ENCODE measurements around the gene PEX14. TPM values are rescaled to one million over a fixed set of nuclear protein-coding genes. Genes with fewer than 3 reads are reported as not detected.

Gene PEX14
- total RNA-seq, 1 donor from 2014 or later: 31.4 TPM

- Mint-ChIP-seq H3K36me3 (no peaks in the 10 kb centered on the region), H3K27ac (no peak overlapping the region), H3K4me3 (no peak overlapping the region), H3K4me1 (peaks cover 13% of the 10 kb centered on the region), H3K9me3 (no peaks in the 10 kb centered on the region), H3K27me3 (ENCODE audit: low read depth) (peaks cover 25% of the 10 kb centered on the region)
- TF ChIP-seq CTCF (IDR thresholded peaks at IDR 0.05; ENCODE audit: unreplicated experiment): no peak
- DNase-seq (ENCODE audit: low spot score in 2 of 2, unreplicated experiment in 2 of 2): no peak
Measured at GRCh38 chr1:10635992-10636391, 161.2 kb downstream of the PEX14 start.

GRCh38 chr1:10637400-10637799 lies 162.7 kb downstream of the PEX14 start:
- H3K27ac Mint-ChIP-seq: no peak overlapping the region
- no peak for DNase-seq (ENCODE audit: low spot score in 2 of 2, unreplicated experiment in 2 of 2)
- peaks cover 27% of the 10 kb centered on the region for H3K27me3 Mint-ChIP-seq (ENCODE audit: low read depth)
- H3K36me3 Mint-ChIP-seq: no peaks in the 10 kb centered on the region
- TF ChIP-seq CTCF (IDR thresholded peaks at IDR 0.05; ENCODE audit: unreplicated experiment): no peak
- peaks cover 14% of the 10 kb centered on the region for H3K4me1 Mint-ChIP-seq
- H3K9me3 Mint-ChIP-seq: no peaks in the 10 kb centered on the region
- no peak overlapping the region for H3K4me3 Mint-ChIP-seq

- Mint-ChIP-seq H3K27ac (no peak overlapping the region), H3K36me3 (no peaks in the 10 kb centered on the region), H3K4me3 (no peak overlapping the region), H3K4me1 (peaks cover 14% of the 10 kb centered on the region), H3K9me3 (no peaks in the 10 kb centered on the region), H3K27me3 (ENCODE audit: low read depth) (peaks cover 27% of the 10 kb centered on the region)
- TF ChIP-seq CTCF (IDR thresholded peaks at IDR 0.05; ENCODE audit: unreplicated experiment): no peak
- no peak for DNase-seq (ENCODE audit: low spot score in 2 of 2, unreplicated experiment in 2 of 2)
Measured at GRCh38 chr1:10637834-10638558, 163.2 kb downstream of the PEX14 start.

- no peak for DNase-seq (ENCODE audit: low spot score in 2 of 2, unreplicated experiment in 2 of 2)
- Mint-ChIP-seq H3K27ac (no peak overlapping the region), H3K4me1 (peaks cover 14% of the 10 kb centered on the region), H3K4me3 (no peak overlapping the region), H3K27me3 (ENCODE audit: low read depth) (peaks cover 27% of the 10 kb centered on the region), H3K36me3 (no peaks in the 10 kb centered on the region), H3K9me3 (no peaks in the 10 kb centered on the region)
- no peak for TF ChIP-seq CTCF (IDR thresholded peaks at IDR 0.05; ENCODE audit: unreplicated experiment)
Measured at GRCh38 chr1:10638559-10639005, 163.8 kb downstream of the PEX14 start.

- peaks cover 27% of the 10 kb centered on the region for H3K27me3 Mint-ChIP-seq (ENCODE audit: low read depth)
- peak overlapping the region; percentile 33 for H3K4me3 Mint-ChIP-seq
- TF ChIP-seq CTCF (IDR thresholded peaks at IDR 0.05; ENCODE audit: unreplicated experiment): no peak
- H3K9me3 Mint-ChIP-seq: no peaks in the 10 kb centered on the region
- H3K4me1 Mint-ChIP-seq: peaks cover 14% of the 10 kb centered on the region
- H3K36me3 Mint-ChIP-seq: no peaks in the 10 kb centered on the region
- DNase-seq (ENCODE audit: low spot score in 2 of 2, unreplicated experiment in 2 of 2): no peak
- H3K27ac Mint-ChIP-seq: no peak overlapping the region
Measured at GRCh38 chr1:10639011-10639774, 164.4 kb downstream of the PEX14 start.

All from mesothelial cell of epicardium (in vitro differentiated cells).